HG03025 (cell line): Measurements from ENCODE around the gene GSX1.
"Not testable (repeated sequence)": the region's sequence is repeated elsewhere in the genome, so short reads cannot be mapped to it uniquely, and the experiment has no call there.

Source experiments
- ATAC-seq: cut with Tn5 transposase; IDR thresholded peaks from one replicate; pipeline ENCODE4 v1.9.1; 2021; ENCODE audit warnings: mild to moderate bottlenecking, moderate library complexity; ENCODE audit not compliant: unreplicated experiment, low FRiP score

Gene GSX1

GRCh38 chr13:27793507-27794367 is 1.5 kb downstream of the GSX1 start:
- ATAC-seq = no peak

- no peak for ATAC-seq
Measured at GRCh38 chr13:27794368-27794691, 2.0 kb downstream of the GSX1 start.

GRCh38 chr13:27794921-27795717 is 2.8 kb downstream of the GSX1 start:
- ATAC-seq = no peak

GRCh38 chr13:27795718-27796019 is 3.4 kb downstream of the GSX1 start:
- no peak for ATAC-seq

- no peak for ATAC-seq
Measured at GRCh38 chr13:27796544-27797227, 4.4 kb downstream of the GSX1 start.

- no peak for ATAC-seq
Measured at GRCh38 chr13:27797228-27797624, 4.9 kb downstream of the GSX1 start.

GRCh38 chr13:27806744-27807387 is 14.6 kb downstream of the GSX1 start:
- no peak for ATAC-seq

- ATAC-seq = no peak
Measured at GRCh38 chr13:27808851-27809550, 16.7 kb downstream of the GSX1 start.

- ATAC-seq = no peak
Measured at GRCh38 chr13:27810009-27810408, 17.7 kb downstream of the GSX1 start.

GRCh38 chr13:27810461-27810860 is 18.2 kb downstream of the GSX1 start:
- ATAC-seq = no peak

- no peak for ATAC-seq
Measured at GRCh38 chr13:27813826-27814225, 21.5 kb downstream of the GSX1 start.

- not testable (repeated sequence) for ATAC-seq
Measured at GRCh38 chr13:27817832-27818231, 25.5 kb downstream of the GSX1 start.

- no peak for ATAC-seq
Measured at GRCh38 chr13:27820524-27821482, 28.5 kb downstream of the GSX1 start.

- no peak for ATAC-seq
Measured at GRCh38 chr13:27821566-27821965, 29.3 kb downstream of the GSX1 start.

GRCh38 chr13:27822258-27822872 is 30.1 kb downstream of the GSX1 start:
- ATAC-seq = no peak

GRCh38 chr13:27822873-27823311 is 30.6 kb downstream of the GSX1 start:
- no peak for ATAC-seq

GRCh38 chr13:27824121-27824520 is 31.8 kb downstream of the GSX1 start:
- ATAC-seq = no peak

- no peak for ATAC-seq
Measured at GRCh38 chr13:27825072-27825471, 32.8 kb downstream of the GSX1 start.
